GM19438 (cell line): ENCODE measurements around the gene ANKRD65.
"Not testable (repeated sequence)": the region's sequence is repeated elsewhere in the genome, so short reads cannot be mapped to it uniquely, and the experiment has no call there.

Experiments used
- ATAC-seq: cut with Tn5 transposase; IDR thresholded peaks from one replicate; pipeline ENCODE4 v1.9.1; 2021; ENCODE audit warnings: low read depth; ENCODE audit not compliant: unreplicated experiment

The ANKRD65 gene

DNA sequence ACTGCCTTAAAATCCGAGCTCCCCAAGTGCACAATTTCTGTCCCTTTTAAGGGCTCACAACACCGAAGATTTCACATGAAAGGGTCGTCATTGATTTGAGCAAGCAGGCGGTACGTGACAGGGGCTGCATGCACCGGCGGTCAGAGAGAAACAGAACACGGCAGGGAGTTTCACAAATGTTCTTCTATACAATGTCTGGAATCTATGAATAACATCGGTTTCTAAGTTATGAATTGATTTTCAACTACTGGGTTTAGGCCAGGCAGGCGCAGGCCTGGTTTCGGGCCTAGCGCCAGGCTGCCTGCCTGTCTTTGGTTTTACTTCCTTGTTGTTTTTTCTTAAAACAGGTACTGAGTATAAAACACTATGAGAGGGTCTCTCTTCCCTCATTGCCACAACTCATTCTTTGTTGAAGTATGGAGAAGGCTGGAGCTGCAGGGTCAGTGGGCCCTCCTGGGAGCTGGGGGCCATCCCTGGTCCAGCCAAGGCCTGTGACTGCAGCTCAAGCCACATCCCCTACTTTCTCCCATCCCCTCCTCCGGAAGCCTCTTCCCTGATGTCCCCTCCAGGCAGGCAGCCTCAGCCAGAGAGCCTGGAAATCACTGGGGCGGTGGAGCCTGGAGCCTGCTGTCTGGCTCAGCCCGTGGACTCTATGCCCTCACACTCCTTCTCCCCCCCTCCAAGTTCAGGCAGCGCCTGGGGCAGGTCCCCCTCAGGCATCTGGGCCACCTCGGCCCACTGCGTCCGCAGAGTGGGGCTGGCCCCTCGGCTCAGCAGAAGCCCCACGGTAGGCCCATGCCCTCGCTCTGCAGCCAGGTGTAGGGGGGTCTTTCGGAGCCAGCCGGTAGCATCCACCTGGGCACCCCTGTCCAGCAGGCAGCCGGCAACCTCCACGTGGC lies 2.4 kb downstream of the ANKRD65 start:
- no peak for ATAC-seq

DNA sequence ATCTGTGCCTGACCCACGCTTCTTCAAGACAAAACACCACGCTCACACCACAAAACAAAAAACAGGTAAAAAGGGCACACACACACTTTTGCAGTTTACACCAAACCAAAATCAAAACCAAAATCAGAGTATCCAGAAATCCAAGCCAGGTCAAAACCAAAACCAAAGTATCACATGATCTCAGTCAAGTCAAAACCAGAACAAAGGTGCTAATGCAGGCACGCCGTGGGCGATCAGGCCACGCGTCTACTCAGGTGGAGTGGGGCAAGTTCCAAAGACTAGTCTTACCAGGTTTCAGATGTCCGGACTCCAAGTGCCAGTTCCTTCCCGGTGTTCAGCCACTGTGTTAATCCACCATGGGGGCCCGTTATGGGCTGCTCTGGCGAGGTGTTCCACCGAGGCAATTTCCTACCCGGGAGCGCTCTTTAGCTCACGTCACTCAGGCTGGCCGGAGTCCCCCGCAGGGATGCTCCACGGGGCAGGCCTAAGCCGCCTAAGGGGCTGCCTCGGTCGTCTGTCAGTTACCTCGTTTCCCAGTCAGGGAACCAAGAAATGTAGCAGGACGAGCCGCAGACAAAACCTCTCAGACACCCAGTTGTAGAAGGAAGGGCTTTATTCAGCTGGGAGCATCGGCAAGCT lies 3.1 kb downstream of the ANKRD65 start:
- not testable (repeated sequence) for ATAC-seq

DNA sequence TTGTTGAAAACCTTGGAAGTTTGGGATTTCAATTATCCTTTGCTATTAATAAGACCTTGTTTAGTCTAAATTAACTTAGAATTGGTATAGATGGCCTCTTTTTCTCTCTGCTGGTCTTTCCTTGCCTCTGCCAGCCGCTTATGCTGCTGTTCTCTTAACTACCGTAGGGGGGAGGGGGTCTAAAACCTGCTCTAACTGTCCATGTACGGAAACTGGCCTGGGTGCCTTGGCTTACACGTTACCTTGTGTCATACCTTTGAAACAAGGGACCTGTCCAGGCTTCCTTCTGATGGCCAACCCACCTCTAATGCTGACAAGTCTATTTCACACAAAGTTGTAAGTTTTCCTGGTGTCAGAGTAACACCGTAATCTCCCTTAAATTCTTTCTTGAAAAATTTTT lies 3.7 kb downstream of the ANKRD65 start:
- not testable (repeated sequence) for ATAC-seq

DNA sequence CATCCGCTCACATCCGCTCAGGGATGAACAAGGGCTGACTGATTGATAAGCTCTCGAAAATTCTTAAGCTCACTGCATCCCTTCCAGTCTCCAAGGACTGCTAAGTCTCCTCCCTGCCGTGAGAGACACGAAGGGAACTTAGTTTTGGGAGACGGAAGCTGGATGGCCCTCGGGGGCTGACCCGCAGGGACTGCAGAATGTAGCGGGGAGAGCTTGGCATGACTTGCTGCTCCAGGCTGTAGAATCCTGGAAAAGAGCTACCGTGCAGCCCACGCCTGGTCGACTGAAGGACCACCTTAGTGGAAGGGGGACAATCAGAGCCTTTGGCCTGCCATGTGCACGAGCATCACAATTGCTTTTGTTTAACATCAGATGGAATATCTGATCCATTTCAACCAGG lies 5.3 kb downstream of the ANKRD65 start:
- no peak for ATAC-seq

DNA sequence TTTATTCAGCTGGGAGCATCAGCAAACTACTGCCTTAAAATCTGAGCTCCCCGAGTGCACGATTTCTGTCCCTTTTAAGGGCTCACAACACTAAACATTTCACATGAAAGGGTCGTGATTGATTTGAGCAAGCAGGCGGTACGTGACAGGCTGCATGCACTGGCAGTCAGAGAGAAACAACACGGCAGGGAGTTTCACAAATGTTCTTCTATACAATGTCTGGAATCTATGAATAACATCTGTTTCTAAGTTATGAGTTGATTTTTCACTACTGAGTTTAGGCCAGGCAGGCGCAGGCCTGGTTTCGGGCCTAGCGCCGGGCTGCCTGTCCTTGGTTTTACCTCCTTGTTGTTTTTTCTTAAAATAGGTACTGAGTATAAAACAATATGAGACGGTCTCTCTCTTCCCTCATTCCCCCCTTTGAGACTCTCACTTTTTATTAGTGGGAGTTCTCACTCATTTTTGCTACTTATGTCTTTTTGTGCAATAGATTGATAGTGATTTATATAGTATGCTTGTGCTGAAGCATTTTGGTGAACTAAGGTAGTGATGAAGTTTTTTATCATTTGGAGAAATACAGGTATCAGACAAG lies 8.7 kb downstream of the ANKRD65 start:
- not testable (repeated sequence) for ATAC-seq

DNA sequence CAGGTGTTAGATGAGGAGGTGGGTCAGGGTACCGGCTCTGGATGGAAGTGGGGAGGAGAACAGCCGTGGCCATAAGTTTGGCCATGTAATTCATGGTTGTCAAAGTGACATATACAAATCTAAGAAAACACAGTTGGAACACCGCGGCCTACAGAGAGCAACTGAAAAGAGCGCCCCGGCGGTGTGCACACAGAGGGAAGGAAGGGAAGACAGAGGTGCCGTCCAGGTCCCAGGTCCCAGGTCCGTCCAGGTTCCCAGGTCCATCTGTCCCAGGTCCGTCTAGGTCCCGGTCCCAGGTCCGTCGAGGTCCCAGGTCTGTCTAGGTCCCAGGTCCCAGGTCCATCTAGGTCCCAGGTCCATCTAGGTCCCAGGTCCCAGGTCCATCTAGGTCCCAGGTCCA lies 9.4 kb downstream of the ANKRD65 start:
- no peak for ATAC-seq

DNA sequence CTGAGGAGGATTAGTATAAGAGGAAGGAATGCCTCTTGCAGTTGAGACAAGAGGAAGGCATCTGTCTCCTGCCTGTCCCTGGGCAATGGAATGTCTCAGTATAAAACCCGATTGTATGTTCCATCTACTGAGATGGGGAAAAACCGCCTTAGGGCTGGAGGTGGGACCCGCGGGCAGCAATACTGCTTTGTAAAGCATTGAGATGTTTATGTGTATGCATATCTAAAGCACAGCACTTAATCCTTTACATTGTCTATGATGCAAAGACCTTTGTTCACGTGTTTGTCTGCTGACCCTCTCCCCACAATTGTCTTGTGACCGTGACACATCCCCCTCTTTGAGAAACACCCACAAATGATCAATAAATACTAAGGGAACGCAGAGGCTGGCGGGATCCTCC lies 10.8 kb downstream of the ANKRD65 start:
- ATAC-seq, result not testable (repeated sequence)

DNA sequence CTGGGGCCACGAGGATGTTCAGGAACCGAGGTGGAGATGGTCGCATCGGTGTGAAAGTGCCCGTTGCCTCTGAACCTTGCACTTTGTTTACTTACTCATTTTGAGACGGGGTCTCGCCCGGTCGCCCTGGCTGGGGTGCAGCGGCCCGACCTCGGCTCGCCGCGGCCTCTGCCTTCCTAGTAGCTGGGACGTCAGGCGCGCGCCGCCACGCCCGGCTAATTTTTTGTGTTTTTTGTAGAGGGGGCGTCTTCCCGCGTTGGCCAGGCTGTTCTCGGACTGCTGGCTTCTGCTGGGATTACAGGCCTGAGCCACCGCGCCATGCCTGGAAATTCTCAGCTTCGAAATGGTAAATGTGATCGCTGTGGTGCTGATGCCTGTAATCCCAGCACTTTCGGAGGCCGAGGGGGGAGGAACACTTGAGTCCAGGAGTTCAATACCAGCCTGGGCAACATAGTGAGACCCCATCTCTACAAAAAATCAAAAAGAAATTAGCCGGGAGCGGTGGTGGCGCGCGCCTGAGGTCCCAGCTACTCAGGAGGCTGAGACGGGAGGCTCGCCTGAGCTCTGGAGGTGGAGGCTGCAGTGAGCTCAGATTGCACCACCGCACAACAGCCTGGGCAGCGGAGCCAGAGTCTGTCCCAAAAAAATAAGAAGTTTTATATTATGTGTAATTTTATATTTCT lies 13.3 kb downstream of the ANKRD65 start:
- ATAC-seq, result peak; percentile 22

DNA sequence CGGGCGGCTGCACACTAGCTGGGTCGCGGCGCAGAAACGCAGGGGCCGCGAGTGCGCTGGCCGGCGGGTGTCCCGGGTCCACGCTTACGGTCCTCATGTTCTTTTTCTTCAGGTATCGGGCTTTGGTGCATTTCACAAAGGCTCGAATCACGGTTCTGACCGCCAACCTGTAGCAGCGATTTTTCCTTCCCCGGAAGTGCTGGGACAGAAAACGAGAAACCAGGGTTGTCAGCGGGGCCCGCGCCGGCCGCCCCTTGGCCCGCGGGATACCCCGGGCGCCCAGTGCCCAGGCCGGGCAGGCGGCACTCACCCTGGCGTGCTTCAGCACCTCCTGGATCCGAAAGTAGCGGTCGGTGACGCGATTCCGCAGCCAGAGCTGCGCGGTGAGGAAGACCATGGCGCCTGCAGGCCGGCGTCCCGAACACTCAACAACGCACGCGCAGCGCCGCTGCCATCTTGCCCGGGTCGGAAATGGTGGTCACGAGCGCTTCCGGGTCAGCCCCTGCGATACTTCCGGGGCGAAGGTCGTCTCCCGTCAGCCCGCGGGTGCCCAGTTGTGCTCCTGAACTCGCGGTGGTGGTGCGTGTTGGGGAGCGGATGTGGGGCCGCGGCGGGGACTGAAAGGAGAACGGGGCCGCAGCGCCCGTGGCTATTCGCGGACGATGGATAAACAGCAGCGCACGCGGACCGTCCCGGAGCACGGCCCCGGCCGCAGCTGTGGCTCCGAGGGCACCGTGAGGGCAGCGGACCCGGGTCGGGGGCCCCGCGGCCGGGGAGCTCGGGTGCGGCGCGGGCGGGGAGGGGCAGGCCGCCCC lies 14.0 kb downstream of the ANKRD65 start, which contains the start of gene MRPL20:
TSS of gene MRPL20 (minus strand) at position 473 of the 815 bp plus-strand sequence. CDS start at position 397, 76 bp downstream.
- ATAC-seq, result peak; percentile 82

DNA sequence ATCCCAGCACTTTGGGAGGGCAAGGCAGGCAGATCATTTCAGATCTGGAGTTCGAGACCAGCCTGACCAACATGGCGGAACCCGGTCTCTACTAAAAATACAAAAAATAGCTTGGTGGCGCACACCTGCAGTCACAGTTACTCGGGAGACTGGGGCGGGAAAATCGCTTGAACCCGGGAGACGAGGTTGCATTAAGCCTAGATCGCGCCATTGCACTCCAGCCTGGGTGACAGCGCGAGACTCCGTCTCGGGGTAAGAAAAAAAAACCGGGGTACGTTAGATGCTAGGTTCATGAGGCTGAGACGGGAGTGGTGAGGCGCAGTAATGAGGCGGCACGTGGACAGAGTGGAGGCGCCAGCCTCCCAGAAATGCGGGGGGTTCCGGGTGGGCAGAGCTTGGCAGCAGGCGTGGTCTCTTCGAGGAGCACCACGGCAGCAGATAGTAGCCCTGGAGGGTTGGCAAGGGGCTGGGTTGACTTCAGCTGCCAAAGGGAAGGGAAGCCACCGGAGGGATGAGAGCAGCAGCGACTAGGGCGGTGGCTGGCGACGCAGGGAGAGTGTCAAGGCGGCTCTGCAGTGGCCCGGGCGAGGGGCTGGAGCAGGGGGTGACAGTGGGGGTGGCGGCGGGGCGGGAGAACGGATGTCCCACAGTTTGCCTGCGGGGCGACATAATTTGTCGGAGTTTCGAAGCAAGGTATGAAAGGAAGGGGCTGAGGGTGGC lies 14.8 kb downstream of the ANKRD65 start:
- ATAC-seq, result no peak

DNA sequence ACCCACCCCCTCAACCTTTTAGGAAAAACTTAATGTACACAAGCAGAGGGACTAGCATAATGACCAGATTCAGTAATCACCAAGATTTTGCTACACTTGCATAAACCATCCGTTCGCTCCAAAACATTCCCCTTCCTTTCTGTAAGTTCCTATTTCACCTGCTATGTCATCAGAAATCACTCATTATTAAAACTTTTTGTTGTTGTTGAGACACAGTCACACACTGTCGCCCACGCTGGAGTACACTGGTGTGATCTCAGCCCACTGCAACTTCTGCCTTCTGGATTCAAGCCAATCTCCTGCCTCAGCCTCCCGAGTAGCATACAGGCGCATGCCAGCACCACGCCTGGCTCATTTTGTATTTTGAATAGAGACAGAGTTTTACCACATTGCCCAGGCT lies 17.4 kb downstream of the ANKRD65 start:
- ATAC-seq, result no peak

DNA sequence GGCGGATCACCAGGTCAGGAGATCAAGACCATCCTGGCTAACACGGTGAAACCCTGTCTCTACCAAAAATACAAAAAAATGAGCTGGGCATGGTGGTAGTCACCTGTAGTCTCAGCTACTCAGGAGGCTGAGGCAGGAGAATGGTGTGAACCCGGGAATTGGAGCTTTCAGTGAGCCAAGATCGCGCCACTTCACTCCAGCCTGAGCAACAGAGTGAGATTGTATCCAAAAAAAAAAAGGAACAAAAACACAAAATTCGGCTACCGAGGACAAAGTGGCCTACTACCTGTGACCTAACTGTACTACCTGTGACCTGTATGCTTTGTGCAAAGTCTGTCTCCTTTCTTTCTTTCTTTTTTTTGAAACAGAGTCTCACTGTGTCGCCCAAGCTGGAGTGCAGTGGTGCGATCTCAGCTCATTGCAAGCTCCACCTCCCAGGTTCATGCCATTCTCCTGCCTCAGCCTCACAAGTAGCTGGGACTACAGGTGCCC lies 18.1 kb downstream of the ANKRD65 start:
- not testable (repeated sequence) for ATAC-seq

DNA sequence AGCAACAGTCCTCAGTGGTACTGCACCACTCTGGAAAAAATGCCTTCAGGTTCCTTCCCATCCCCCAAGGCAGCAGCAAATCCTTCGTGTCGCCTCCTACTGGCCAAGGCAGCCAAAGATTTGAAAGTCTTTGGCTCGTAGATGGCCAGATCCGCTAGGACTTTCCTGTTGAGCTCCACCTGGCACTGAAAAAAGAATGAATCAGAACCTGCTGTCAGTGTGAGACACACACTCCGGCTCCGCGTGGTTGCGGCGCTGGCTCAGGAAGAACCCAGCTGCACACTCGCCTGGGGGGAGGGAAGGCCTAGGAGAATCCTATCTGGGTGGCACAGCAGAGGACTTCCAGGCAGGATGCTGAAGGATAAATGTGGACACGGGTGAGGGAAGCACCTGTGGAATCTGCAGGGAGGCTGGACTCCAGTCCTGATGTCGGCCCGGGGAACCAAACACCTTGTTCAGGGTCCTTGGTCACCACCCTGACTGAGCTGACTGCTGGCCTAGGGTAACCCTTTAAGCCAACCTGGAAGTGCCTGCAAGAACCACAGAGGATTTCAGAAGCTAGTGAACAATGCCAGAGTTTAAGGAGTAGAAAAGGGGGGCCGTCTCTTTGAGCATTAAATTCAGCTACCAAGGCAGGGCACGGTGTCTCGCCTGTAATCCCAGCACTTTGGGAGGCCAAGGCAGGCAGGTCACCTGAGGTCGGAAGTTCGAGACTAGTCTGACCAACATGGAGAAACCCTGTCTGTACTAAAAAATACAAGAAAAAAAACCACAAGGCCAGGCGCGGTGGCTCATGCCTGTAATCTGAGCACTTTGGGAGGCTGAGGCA lies 18.8 kb downstream of the ANKRD65 start:
- no peak for ATAC-seq

DNA sequence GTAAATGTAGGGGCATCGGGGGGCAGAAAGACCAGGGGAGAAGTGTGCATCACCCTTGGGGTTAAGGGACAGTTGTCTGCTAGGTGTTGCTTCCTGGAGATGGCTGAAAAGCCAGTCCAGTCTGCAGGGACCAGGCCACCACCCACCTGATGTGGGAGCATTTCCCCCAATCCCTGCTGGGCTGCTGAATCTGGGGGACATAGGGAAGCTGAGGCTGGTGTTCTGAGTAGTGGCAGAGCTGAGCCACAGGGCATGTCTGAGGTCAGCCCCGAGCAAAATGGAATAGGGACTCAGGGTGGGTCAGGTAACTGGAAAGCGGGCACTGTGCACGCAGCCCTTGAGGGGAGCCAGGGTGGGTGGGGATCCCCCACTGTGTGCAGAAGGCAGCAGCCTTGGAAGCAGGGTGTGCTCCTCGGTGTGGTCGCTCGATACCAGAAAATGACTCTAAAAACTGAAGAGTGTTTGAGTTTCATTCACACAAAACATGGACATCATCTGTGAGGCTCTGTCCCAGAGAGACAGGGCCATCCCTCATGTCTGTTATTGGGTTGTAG lies 19.5 kb downstream of the ANKRD65 start:
- no peak for ATAC-seq

DNA sequence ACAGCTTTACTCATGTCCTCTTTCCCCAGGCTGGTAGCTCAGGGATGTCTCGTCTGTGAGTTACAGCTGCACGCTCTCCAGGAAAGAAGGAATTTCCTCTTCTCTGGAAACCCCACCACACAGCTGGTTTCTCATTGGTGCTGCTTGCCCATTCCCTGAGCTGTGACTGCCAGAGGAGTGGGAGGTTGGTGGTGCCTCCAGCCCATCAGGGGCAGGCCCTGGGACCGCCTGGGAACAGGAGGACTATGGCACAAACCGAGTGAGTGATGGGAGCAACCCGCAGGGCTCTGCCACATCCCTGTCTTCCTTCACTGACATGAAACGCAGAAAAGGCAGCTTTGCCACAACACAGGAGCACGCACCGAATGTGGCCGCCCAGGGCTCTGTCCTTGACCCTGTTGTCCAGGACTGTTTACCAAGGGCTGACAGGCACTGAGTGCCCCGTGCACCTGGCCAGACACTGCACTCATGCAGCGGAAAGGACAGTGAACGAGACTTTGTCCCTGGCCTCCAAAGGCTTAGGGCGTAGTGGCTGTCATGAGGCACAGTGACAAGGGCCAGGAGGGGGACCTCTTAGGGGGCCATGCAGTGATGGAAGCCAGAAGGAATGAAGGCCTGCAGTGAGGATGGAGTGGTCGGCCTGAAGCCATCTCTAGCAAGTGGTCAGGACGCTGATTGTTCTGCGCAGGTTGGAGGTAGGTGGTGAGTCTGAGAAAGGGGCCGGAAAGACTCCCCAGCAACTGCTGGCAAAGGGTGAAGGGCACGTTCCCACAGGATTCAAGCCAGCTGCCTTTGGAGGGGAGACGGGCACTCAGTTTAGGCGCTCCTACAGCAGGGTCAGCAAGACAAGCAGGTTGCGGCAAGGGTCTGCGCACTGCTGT lies 20.3 kb downstream of the ANKRD65 start:
- ATAC-seq, result no peak

DNA sequence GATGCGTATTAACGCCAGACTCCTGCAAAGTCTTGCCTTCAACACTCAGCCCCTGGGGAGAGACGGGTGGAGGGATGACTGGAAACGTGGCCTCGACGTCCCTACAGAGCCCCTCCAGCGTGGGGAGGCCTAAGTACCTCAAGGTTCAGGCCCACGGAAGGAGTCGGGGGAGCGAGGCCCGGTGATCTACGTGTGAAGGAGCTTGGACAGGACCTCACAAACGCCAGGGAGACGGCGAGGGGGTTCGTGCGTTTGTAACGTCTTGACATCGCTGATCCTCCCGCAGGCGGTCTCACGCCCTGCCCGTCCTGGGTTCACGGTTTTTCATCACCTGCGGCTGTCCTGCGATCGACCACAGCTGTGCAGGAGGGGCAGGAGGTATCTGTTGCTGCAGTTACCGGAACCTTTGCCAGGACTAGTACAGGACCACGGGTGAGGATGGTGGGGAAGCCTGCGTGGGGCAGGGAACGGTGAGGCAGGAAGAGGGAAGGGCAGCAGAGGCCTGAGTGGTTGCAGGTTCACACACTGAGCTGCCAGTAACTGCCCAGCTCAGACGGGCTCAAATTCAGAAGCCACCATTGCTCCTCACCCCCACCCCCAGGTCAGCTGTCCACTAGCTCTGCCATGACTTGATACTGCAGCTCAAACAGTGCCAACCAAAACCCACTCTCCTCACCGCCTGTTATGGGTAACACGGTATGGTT lies 21.1 kb downstream of the ANKRD65 start:
- ATAC-seq, result no peak
